ENCODE data around the gene ANGPT4.

DNA sequence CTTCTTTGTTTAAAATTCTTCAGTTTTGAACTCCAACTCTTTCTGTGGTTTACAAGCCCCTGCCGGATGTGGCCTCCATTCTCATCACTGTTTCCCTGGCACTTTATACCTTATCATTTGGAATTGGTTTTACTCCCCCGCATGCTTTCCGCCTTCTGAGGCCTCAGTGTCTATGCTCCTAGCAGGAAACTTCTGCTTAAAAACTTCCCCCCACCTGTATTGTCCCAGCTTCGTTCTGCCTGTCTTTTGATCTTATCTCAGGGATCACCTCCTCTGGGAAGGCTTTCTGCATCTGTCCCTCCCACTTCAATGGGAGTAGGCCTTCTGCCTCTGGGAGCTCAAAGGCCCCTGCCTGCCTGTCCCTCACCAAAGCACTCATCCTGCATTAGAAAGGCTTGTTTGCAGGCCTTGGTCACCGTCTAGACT is 3.4 kb upstream of the ANGPT4 start:
- TF ChIP-seq, protein P1, sequence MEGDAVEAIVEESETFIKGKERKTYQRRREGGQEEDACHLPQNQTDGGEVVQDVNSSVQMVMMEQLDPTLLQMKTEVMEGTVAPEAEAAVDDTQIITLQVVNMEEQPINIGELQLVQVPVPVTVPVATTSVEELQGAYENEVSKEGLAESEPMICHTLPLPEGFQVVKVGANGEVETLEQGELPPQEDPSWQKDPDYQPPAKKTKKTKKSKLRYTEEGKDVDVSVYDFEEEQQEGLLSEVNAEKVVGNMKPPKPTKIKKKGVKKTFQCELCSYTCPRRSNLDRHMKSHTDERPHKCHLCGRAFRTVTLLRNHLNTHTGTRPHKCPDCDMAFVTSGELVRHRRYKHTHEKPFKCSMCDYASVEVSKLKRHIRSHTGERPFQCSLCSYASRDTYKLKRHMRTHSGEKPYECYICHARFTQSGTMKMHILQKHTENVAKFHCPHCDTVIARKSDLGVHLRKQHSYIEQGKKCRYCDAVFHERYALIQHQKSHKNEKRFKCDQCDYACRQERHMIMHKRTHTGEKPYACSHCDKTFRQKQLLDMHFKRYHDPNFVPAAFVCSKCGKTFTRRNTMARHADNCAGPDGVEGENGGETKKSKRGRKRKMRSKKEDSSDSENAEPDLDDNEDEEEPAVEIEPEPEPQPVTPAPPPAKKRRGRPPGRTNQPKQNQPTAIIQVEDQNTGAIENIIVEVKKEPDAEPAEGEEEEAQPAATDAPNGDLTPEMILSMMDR (IDR thresholded peaks at IDR 0.05) = no peak
- TF ChIP-seq POLR2A (IDR thresholded peaks at IDR 0.05) = no peak
